Keratinocyte (primary cell): Measurements from ENCODE around the gene ZFYVE21.

Experiments used
- EZH2 ChIP-seq: IDR thresholded peaks from one replicate; pipeline ENCODE4 v1.6.1; 2012; ENCODE audit warnings: inconsistent platforms, mild to moderate bottlenecking, low read length, moderate library complexity
- TF ChIP-seq, protein P1 (sequence below), 3 experiments: IDR thresholded peaks in 1 of 3; conservative IDR thresholded peaks in 1 of 3; optimal IDR thresholded peaks in 1 of 3; 2 replicates in 2 of 3; 3 replicates in 1 of 3; pipeline versions ENCODE3 to v1.5.1; 2011; ENCODE audit warnings: low read length in 3 of 3, mild to moderate bottlenecking in 3 of 3, moderate library complexity in 2 of 3, control low read depth in 1 of 3, inconsistent platforms in 1 of 3; ENCODE audit not compliant: insufficient read depth in 2 of 3; ENCODE audit errors: extremely low read depth in 1 of 3

DNA sequence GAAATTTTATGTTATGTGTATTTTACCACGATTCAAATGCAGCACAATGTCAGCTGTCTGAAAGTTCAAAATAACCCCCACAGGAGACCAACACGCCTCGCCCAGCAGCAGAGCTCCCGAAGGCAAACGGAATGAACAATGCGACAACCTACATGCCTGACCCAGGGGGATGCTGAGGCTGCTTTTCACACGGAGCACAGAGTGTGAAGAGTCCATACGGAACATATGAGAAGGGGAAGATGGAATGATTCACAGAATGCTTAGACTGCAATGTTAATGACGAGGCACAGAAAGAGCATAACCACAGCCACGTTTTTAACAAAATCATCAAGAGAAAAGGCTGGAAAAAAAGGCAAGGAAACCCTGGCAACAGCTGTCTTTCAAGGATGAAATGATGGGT is 22.6 kb downstream of the ZFYVE21 start:
- TF ChIP-seq, protein P1, sequence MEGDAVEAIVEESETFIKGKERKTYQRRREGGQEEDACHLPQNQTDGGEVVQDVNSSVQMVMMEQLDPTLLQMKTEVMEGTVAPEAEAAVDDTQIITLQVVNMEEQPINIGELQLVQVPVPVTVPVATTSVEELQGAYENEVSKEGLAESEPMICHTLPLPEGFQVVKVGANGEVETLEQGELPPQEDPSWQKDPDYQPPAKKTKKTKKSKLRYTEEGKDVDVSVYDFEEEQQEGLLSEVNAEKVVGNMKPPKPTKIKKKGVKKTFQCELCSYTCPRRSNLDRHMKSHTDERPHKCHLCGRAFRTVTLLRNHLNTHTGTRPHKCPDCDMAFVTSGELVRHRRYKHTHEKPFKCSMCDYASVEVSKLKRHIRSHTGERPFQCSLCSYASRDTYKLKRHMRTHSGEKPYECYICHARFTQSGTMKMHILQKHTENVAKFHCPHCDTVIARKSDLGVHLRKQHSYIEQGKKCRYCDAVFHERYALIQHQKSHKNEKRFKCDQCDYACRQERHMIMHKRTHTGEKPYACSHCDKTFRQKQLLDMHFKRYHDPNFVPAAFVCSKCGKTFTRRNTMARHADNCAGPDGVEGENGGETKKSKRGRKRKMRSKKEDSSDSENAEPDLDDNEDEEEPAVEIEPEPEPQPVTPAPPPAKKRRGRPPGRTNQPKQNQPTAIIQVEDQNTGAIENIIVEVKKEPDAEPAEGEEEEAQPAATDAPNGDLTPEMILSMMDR (optimal IDR thresholded peaks at IDR 0.05 in 1 of 3, IDR thresholded peaks at IDR 0.05 in 1 of 3, conservative IDR thresholded peaks at IDR 0.05 in 1 of 3; ENCODE audit: extremely low read depth in 1 of 3, insufficient read depth in 2 of 3, low read length in 3 of 3), result no peak
- TF ChIP-seq EZH2, result no peak
